Measurements from ENCODE around the gene USP54.

GRCh38 chr10:73506074-73506473 is 85.1 kb downstream of the USP54 start:
- TF ChIP-seq EZH2 (IDR thresholded peaks at IDR 0.05; ENCODE audit: insufficient read depth, poor library complexity, severe bottlenecking) = no peak
- no peak for TF ChIP-seq EZH2phosphoT487 (IDR thresholded peaks at IDR 0.05; ENCODE audit: insufficient read depth, low read depth)

Measured in GM23248 (cell line).